ENCODE data around the gene FGGY. TPM values are rescaled to one million over a fixed set of nuclear protein-coding genes. Genes with fewer than 3 reads are reported as not detected.

FGGY gene
- total and polyA plus RNA-seq, 3 experiments from 2014 or later, result 5.3 to 7.9 (median 6.6) TPM

- Histone ChIP-seq H3K36me3 (ENCODE audit: insufficient read depth, low read length) (no peaks in the 10 kb centered on the region), H3K9me3 (ENCODE audit: low read length) (no peaks in the 10 kb centered on the region), H3K27ac (ENCODE audit: low read depth, low read length) (no peak overlapping the region), H3K4me3 (ENCODE audit: low read length) (no peak overlapping the region), H3K4me1 (ENCODE audit: insufficient read depth, low read length) (no peaks in the 10 kb centered on the region), H3K27me3 (ENCODE audit: insufficient read depth, low read length, poor library complexity, severe bottlenecking) (no peaks in the 10 kb centered on the region)
- ChIA-PET POLR2A (no interaction called here), CTCF (no interaction called here)
- Mint-ChIP-seq H3K27ac (no peak overlapping the region), H3K4me1 (no peaks in the 10 kb centered on the region), H3K9me3 (no peaks in the 10 kb centered on the region), H3K4me3 (no peak overlapping the region), H3K27me3 (no peaks in the 10 kb centered on the region), H3K36me3 (no peaks in the 10 kb centered on the region)
- no peak for DNase-seq
Observed at GRCh38 chr1:59767119-59767518, 470.2 kb downstream of the FGGY start.

DNA sequence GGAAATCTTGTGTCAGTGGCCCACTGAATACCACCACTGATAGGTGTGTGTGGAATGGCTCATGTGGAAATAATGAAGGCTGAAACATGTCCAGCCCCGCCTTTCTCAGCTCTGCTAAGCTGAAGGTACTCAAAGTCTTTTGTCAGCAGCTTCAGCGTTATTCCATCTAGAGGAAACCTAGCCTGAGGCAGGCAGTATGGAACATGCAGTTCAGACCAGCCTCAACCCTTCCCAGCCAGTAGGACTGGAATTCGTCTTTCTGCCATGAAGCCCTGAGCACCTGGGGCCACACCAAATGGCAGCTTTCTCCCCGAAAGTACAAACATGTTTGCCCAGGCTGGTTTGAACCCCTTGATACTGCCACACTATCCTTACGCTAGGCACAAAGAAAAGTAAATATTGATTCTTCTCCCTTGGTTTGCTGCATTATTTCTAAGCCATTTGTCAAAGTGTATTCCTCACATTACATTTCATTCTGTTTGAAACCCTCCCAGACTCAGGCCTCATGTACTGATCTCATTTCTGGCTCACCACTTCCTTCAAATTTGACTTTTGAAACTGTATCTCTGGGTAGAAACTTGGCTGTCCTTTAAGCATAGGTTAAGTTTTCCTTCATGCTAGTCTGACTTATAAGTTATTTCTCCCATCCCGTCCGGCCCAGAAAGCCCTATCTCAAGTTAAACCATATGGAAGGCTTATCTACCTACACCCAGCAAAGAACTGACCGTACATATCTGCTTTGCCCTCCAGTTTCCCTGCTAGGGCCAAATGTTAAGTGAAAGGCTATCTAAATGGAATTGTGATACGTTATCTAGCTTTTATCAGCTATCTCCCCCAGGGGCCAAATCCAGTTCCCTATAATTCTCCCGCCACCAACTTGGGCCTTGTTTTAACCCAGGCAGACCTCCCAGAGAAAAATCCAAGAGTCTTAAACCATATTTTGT lies 472.2 kb downstream of the FGGY start:
- H3K4me1 Mint-ChIP-seq, result no peaks in the 10 kb centered on the region
- ChIA-PET CTCF (interaction anchor here (1.8 kb wide), 1 partner anchor 10 kb away, joined by 4 read pairs; no protein-coding TSS in a partner anchor), POLR2A (no interaction called here)

GRCh38 chr1:59769736-59770095 lies 472.8 kb downstream of the FGGY start:
- ChIA-PET CTCF (no interaction called here), POLR2A (no interaction called here)
- no peak for DNase-seq
- Mint-ChIP-seq H3K4me3 (no peak overlapping the region), H3K9me3 (no peaks in the 10 kb centered on the region), H3K27me3 (no peaks in the 10 kb centered on the region), H3K36me3 (no peaks in the 10 kb centered on the region), H3K27ac (no peak overlapping the region), H3K4me1 (no peaks in the 10 kb centered on the region)
- no peaks in the 10 kb centered on the region for H3K27me3 ChIP-seq (ENCODE audit: insufficient read depth, low read length, poor library complexity, severe bottlenecking)
- H3K36me3 ChIP-seq (ENCODE audit: insufficient read depth, low read length), result no peaks in the 10 kb centered on the region
- no peaks in the 10 kb centered on the region for H3K4me1 ChIP-seq (ENCODE audit: insufficient read depth, low read length)
- no peak overlapping the region for H3K4me3 ChIP-seq (ENCODE audit: low read length)
- H3K9me3 ChIP-seq (ENCODE audit: low read length), result no peaks in the 10 kb centered on the region
- H3K27ac ChIP-seq (ENCODE audit: low read depth, low read length), result no peak overlapping the region

More for the DNA sequence above, 472.2 kb downstream of the FGGY start:
- Mint-ChIP-seq H3K9me3 (no peaks in the 10 kb centered on the region), H3K36me3 (no peaks in the 10 kb centered on the region), H3K27me3 (no peaks in the 10 kb centered on the region), H3K4me3 (no peak overlapping the region), H3K27ac (peak overlapping the region in 1 of 8 donors; percentile 31)
- no peaks in the 10 kb centered on the region for H3K36me3 ChIP-seq (ENCODE audit: insufficient read depth, low read length)
- no peak for DNase-seq
- H3K9me3 ChIP-seq (ENCODE audit: low read length), result no peaks in the 10 kb centered on the region
- H3K27me3 ChIP-seq (ENCODE audit: insufficient read depth, low read length, poor library complexity, severe bottlenecking), result no peaks in the 10 kb centered on the region
- no peak overlapping the region for H3K27ac ChIP-seq (ENCODE audit: low read depth, low read length)
- no peak overlapping the region for H3K4me3 ChIP-seq (ENCODE audit: low read length)
- H3K4me1 ChIP-seq (ENCODE audit: insufficient read depth, low read length), result no peaks in the 10 kb centered on the region

- POLR2A ChIA-PET, result no interaction called here
- Histone ChIP-seq H3K27me3 (ENCODE audit: insufficient read depth, low read length, poor library complexity, severe bottlenecking) (no peaks in the 10 kb centered on the region), H3K4me1 (ENCODE audit: insufficient read depth, low read length) (no peaks in the 10 kb centered on the region), H3K27ac (ENCODE audit: low read depth, low read length) (no peak overlapping the region), H3K36me3 (ENCODE audit: insufficient read depth, low read length) (no peaks in the 10 kb centered on the region), H3K9me3 (ENCODE audit: low read length) (no peaks in the 10 kb centered on the region), H3K4me3 (ENCODE audit: low read length) (no peak overlapping the region)
- Mint-ChIP-seq H3K36me3 (no peaks in the 10 kb centered on the region), H3K27me3 (no peaks in the 10 kb centered on the region), H3K9me3 (no peaks in the 10 kb centered on the region), H3K27ac (no peak overlapping the region), H3K4me3 (no peak overlapping the region), H3K4me1 (no peaks in the 10 kb centered on the region)
- DNase-seq, result no peak
- CTCF ChIA-PET, result interaction anchor here (1.3 kb wide), 1 partner anchor 12 kb away, joined by 3 read pairs; no protein-coding TSS in a partner anchor
Observed at GRCh38 chr1:59771361-59771760, 474.5 kb downstream of the FGGY start.

GRCh38 chr1:59775480-59775879 lies 478.6 kb downstream of the FGGY start:
- no peak for DNase-seq
- Mint-ChIP-seq H3K4me3 (no peak overlapping the region), H3K9me3 (no peaks in the 10 kb centered on the region), H3K27me3 (peaks cover 1 to 18% of the 10 kb centered on the region in 2 donors), H3K27ac (no peak overlapping the region), H3K36me3 (peaks cover 0 to 3% (median 0%) of the 10 kb centered on the region in 3 donors), H3K4me1 (no peaks in the 10 kb centered on the region)
- H3K4me3 ChIP-seq (ENCODE audit: low read length), result no peak overlapping the region
- ChIA-PET CTCF (no interaction called here), POLR2A (no interaction called here)
- H3K9me3 ChIP-seq (ENCODE audit: low read length), result no peaks in the 10 kb centered on the region
- no peaks in the 10 kb centered on the region for H3K4me1 ChIP-seq (ENCODE audit: insufficient read depth, low read length)
- no peaks in the 10 kb centered on the region for H3K36me3 ChIP-seq (ENCODE audit: insufficient read depth, low read length)
- H3K27me3 ChIP-seq (ENCODE audit: insufficient read depth, low read length, poor library complexity, severe bottlenecking), result no peaks in the 10 kb centered on the region
- H3K27ac ChIP-seq (ENCODE audit: low read depth, low read length), result no peak overlapping the region

GRCh38 chr1:59776960-59777852 lies 480.3 kb downstream of the FGGY start:
- Histone ChIP-seq H3K4me1 (ENCODE audit: insufficient read depth, low read length) (no peaks in the 10 kb centered on the region), H3K9me3 (ENCODE audit: low read length) (no peaks in the 10 kb centered on the region), H3K27ac (ENCODE audit: low read depth, low read length) (no peak overlapping the region), H3K27me3 (ENCODE audit: insufficient read depth, low read length, poor library complexity, severe bottlenecking) (no peaks in the 10 kb centered on the region), H3K4me3 (ENCODE audit: low read length) (no peak overlapping the region), H3K36me3 (ENCODE audit: insufficient read depth, low read length) (no peaks in the 10 kb centered on the region)
- ChIA-PET POLR2A (no interaction called here), CTCF (interaction anchor here (1.6 kb wide), 1 partner anchor 18 kb away, joined by 5 read pairs; no protein-coding TSS in a partner anchor)
- Mint-ChIP-seq H3K27me3 (peaks cover 1 to 18% of the 10 kb centered on the region in 2 donors), H3K36me3 (peaks cover 0 to 3% (median 0%) of the 10 kb centered on the region in 3 donors), H3K4me3 (no peak overlapping the region), H3K9me3 (no peaks in the 10 kb centered on the region), H3K4me1 (no peaks in the 10 kb centered on the region), H3K27ac (no peak overlapping the region)
- DNase-seq, result no peak

DNA sequence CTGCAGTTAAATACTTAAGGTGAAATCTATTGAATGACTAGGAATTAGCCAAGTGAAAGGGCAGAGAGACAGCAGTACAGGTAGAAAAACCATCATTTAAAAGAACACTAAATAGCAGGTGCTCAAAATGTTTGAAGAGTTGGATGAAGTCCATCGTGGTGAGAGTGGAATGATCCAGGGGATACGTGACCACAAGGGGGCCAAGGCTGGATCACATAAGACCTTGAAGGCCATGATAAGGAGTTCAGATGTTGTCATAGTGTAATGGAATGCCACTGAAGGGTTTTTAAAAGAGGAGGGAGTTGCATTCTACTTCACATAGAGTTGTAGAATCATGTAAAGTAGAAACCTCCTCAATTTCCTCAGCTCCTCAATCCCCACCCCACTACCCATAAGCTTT lies 483.1 kb downstream of the FGGY start:
- ChIA-PET POLR2A (no interaction called here), CTCF (no interaction called here)
- no peak overlapping the region for H3K4me3 Mint-ChIP-seq

GRCh38 chr1:59788825-59789224 lies 491.9 kb downstream of the FGGY start:
- ChIA-PET POLR2A (no interaction called here), CTCF (no interaction called here)
- Histone ChIP-seq H3K9me3 (ENCODE audit: low read length) (no peaks in the 10 kb centered on the region), H3K4me1 (ENCODE audit: insufficient read depth, low read length) (no peaks in the 10 kb centered on the region), H3K4me3 (ENCODE audit: low read length) (no peak overlapping the region), H3K27ac (ENCODE audit: low read depth, low read length) (no peak overlapping the region), H3K36me3 (ENCODE audit: insufficient read depth, low read length) (no peaks in the 10 kb centered on the region), H3K27me3 (ENCODE audit: insufficient read depth, low read length, poor library complexity, severe bottlenecking) (no peaks in the 10 kb centered on the region)
- H3K4me3 Mint-ChIP-seq, result no peak overlapping the region
- peaks cover 0 to 7% (median 0%) of the 10 kb centered on the region in 3 donors for H3K4me1 Mint-ChIP-seq
- peaks cover 0 to 21% (median 0%) of the 10 kb centered on the region in 3 donors for H3K36me3 Mint-ChIP-seq
- H3K27ac Mint-ChIP-seq, result no peak overlapping the region
- DNase-seq, result no peak
- H3K9me3 Mint-ChIP-seq, result peaks cover 20 to 29% (median 24%) of the 10 kb centered on the region in 5 donors
- H3K27me3 Mint-ChIP-seq, result peaks cover 18 to 28% of the 10 kb centered on the region in 2 donors

More for the DNA sequence above, 483.1 kb downstream of the FGGY start:
- Histone ChIP-seq H3K27ac (ENCODE audit: low read depth, low read length) (no peak overlapping the region), H3K9me3 (ENCODE audit: low read length) (no peaks in the 10 kb centered on the region), H3K27me3 (ENCODE audit: insufficient read depth, low read length, poor library complexity, severe bottlenecking) (no peaks in the 10 kb centered on the region), H3K4me3 (ENCODE audit: low read length) (no peak overlapping the region), H3K4me1 (ENCODE audit: insufficient read depth, low read length) (no peaks in the 10 kb centered on the region), H3K36me3 (ENCODE audit: insufficient read depth, low read length) (no peaks in the 10 kb centered on the region)
- no peak overlapping the region for H3K27ac Mint-ChIP-seq
- peaks cover 1 to 21% of the 10 kb centered on the region in 2 donors for H3K27me3 Mint-ChIP-seq
- H3K9me3 Mint-ChIP-seq, result no peaks in the 10 kb centered on the region
- H3K4me1 Mint-ChIP-seq, result no peaks in the 10 kb centered on the region
- peaks cover 0 to 3% (median 0%) of the 10 kb centered on the region in 3 donors for H3K36me3 Mint-ChIP-seq
- no peak for DNase-seq
